Measurements from ENCODE around the gene IL10RB.

Gene IL10RB

DNA sequence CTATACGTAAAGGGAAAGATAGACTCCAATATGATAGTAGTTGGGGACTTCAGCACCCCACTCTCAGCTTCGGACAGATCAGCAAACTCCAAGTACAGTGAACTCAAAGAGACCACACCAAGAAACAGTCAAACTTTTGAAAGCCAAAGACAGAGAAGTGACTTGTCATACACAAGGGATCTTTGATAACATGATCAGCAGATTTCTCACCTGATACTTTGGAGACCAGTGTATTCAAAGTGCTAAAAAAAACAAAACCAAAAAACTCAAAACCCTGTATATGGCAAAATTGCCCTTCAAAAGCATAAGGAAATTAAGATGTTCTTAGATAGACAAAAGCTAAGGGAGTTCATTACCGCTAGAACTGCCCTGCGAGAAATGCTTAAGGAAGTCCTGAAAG, 68.0 kb downstream of the IL10RB start:
- no peak for DNase-seq (ENCODE audit: low read depth)

DNA sequence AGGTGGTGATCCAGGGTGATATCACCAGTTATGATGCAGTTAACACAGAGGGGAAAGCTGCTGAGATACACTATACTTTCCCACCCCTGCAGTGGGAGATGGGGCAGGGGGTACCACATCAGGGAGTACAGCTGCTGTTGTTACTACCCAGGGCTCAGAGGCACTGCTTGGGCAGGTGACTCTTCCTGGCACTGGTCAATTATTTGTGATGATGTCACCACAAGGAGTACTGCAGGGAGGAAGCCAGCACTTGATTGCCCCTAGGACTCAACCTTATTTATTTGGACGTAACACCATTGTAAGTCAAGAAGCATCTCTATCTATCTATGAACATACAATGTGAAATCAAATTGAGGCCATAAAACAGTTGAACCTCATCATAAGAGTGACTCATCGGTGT, 68.7 kb downstream of the IL10RB start:
- DNase-seq (ENCODE audit: low read depth) = no peak

DNA sequence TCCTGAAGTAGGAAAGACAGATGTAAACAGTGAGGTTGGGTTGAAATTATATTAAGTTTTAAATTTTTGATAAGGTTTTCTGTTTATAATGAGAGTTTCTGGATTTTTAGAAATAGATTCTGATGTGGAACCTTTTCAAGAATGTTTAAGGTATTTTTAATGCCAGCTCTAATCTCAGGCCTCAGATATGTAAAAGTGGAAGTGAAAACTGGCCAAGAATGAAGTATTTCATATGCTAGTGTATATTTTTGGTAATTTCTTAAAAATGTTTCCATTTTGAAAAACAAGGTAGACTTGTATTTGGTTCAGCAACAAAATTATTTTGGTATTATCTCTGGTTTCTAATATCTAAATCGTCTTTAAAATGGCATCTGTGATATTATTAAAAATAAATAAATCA, 73.0 kb downstream of the IL10RB start:
- no peak for DNase-seq (ENCODE audit: low read depth)

DNA sequence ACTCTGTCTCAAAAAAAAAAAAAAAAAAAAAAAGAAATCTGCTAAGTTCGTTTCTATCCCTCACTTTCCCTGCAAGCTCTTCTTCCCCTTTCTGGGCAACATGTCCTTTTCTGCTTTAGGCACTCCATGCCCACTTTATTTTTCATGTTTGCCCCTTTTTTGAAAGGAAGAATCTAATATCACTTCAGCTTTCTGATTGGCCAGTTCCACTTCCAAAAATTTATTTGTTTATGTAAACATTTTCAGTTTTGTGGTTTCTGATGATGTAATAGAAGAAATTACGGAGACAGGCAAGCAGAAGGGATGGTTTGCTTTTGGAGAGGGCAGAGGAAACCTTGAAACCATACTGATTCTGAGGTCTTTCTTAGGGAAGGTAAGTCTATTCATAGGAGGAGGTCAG, 73.8 kb downstream of the IL10RB start:
- no peak for DNase-seq (ENCODE audit: low read depth)

DNA sequence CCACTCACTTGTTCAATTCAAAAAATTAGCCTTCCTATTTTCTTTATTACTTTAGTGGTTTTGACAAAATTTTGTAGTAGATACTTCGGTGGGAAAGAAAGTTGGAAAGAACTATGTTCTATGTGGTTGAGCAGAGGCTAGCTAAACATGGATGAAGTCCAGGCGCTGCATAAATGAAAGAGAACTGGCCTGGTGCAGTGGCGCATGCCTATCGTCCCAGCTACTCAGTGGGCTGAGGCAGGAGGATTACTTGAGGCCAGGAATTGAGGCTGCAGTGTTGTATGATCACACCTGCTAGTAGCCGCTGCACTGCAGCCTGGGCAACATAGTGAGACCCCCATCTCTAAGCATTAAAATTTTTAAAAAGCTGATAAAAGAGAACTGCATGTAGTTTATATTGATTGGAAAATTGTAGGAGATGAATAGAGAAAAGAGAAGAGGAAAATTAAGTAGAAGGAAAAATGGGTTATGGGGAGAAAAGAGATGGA, 79.6 kb downstream of the IL10RB start:
- DNase-seq (ENCODE audit: low read depth) = no peak
